HK-2 (cell line): Measurements from ENCODE around the gene POLR3K.
A peak's percentile ranks its signal among the peaks of the same experiment; 100 is the strongest.

Experiments used
- DNase-seq: peaks from one replicate; pipeline ENCODE4 v3.0.0-alpha.2; 2018; ENCODE audit not compliant: unreplicated experiment

Gene POLR3K

DNA sequence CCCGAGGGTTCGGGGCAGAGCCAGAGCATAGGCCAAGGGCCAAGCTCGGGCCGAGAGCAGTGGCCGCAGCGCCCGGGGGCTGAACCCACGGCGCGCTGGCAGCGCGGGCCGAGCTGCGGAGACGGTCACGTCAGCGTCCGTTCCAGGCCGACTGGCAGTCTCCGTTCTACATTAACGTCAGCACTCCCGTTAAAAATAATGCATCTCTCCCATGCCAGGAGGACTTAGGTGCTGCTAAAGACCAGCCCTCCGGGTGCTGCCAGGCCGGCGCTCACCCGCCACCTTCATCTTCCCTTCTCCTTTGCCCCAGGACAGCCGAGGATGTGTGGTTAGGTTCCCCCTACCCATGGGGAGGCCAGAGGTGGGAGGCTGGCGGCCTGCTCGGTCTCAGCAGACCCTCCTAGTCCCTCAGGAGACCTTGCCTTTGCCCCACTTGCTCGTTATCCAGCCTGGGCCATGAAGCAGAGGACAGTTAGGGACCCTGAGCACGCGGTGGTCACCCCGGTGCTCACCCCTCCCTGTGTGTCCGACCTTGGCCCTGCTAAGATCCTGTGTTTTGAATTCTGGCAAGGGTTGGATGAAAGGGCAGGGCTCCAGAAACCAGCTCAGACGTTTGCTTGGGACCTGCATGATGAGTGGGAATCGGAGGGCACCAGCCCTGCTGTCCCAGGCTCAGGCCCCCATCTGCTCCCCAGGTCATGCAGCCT is 25.2 kb upstream of the POLR3K start:
- no peak for DNase-seq

DNA sequence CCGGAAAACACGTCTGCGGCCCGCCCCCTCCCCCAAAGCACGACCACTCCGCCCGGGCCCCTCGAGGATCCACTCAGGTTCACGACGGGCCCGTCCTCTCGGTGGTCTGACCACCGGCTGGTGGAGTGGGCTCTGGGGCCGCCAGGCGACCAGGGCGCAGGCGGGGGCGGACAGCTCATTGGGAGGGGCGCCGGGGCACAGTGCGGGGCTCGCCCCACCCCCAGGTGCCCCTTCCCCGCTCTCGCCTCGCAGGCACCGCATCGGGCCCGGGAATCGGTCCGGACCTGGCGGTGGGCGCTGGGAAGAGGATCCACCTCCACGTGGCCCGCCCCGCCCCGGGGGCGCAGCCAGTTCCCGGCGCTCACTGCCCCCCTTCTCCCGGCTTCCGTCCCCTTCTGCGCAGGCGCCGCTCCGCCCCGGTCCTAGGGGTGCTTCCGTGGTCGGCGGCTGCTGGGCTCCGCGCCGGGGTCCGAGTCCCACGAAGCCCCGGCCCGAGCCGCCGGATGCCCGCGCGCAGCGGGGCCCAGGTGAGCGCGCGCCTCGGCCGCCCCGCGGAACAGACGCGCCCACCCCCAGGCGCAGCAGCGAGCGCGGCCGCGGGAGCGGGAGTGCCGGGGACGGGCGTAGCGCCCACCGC is 24.5 kb upstream of the POLR3K start, which contains the start of gene MPG:
MPG (plus strand) TSS at position 419 of the 637 bp plus-strand sequence; CDS start at position 504, 85 bp downstream.
- DNase-seq: peak; percentile 77

DNA sequence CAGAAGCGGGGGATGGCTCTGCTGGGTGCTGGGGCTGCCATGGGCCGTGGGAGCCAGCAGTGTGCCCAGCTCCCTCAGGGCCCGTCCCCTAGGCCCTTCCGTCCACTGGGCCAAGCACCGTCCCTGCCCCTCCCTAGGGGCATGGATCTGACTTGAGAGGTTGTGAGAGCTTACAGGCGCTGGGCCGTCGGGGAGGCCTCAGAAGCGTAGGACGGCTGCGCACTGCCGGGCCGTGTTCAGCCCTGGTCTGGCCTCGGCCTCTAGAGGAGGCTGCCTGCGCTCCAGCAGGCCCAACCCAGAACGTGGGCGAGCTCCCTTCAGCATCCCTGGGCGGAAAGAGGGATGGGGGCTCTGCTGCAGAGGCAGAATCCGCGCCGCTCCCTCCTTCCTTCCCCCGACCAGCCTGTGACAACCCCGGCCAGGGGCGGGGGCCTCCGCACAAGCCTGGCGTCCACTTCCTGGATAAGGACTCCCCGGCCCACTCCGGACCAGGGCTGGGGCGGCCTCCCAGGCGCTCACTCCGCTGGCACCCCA is 23.9 kb upstream of the POLR3K start:
- peak; percentile 53 for DNase-seq

DNA sequence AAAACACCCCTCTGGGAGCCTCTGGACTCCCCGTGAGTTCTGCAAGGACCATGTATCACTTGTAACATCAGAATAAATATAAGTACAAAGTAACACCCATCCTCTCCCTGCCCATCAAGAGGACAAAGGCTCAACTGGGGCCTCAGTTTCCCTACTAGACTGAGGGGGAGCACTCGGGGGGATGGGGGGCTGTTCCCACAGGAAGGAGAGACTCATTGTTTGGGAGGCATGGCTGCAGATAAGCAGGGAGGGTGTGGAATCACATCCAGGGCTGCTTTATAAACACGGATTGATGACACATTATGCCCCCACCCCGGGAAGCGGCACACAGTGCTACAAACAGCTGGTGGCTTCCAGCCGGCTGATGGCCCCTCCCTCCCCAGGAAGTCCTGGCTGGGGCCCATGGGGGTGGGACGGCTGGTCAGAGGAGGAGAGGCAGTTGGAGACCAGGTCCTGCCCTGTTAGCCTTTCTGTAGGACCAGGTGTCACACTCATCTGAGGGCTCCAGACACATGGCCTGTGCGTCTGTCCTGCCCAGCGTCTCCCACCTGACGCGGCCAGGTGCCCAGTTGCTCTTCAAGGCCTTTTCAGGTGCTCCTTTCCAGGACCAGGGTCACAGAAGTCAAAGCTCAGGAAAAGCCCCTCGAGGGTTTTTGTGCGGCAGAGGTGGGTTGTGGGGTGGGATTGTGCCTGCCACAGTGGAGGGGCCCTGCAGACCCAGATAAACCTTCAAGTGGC is 23.3 kb upstream of the POLR3K start:
- peak; percentile 67 for DNase-seq

DNA sequence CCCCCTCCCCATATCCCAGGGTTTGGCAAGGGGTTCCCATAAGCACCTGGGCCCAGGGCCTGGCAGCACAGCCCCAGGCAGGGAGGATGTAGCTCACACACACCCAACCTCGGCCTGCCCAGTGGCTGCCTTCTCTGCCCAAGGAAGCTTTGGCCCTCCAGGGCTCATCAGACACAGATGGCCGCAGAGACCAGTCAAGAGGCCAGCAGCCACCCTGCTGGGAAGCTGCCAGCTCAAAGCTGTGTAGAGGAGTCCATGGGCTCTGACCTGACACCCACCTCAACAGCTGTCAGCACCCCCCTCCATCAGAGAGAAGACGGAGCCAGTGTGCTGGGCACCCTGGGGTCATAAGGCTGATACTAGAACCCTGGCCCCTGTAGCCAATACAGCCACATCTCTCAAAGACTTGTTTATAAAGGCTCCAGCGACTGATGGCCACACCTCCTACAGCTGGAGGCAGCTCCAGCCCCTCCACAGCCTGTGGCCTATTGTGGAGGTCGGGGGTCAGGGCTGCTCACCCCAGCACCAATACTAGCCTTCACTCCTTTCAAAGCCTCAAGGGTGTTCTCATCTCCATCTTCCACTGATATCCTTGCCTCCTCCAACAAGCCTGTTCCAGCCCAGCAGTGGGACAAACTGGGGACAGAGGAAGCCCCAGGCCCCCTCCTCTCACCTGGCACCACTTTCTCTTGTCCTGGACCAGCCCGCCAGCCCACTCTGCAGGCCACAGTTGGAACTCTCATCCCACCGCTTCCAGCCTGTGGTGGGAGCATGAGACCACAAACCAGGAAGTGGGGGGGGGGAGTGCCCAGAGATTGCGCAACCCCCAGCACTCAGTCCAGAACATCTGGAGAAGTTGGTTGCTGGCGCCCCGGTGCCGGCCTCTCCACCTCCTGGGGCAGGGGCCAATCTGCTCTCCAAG is 22.4 kb upstream of the POLR3K start:
- no peak for DNase-seq

DNA sequence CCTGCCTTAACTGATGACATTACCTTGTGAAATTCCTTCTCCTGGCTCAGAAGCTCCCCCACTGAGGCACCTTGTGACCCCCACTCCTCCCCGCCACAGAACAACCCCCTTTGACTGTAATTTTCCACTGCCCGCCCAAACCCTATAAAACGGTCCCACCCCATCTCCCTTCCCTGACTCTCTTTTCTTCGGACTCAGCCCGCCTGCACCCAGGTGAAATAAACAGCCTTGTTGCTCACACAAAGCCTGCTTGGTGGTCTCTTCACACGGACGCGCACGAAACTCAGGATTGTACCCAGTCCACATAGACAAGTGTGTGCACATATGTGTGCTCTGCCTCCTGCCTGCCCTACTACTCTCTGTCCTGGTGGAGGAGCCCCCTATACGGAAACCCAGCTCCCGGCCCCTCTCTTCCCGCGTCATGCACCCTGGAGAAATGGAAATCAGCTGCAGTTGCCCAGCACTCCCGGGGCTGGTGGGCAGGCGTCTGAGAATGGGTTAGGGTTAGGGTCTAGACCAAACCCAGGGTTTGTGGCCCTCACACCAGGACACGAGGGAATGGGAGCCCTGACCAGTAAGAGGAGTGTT is 21.4 kb upstream of the POLR3K start:
- DNase-seq: no peak

DNA sequence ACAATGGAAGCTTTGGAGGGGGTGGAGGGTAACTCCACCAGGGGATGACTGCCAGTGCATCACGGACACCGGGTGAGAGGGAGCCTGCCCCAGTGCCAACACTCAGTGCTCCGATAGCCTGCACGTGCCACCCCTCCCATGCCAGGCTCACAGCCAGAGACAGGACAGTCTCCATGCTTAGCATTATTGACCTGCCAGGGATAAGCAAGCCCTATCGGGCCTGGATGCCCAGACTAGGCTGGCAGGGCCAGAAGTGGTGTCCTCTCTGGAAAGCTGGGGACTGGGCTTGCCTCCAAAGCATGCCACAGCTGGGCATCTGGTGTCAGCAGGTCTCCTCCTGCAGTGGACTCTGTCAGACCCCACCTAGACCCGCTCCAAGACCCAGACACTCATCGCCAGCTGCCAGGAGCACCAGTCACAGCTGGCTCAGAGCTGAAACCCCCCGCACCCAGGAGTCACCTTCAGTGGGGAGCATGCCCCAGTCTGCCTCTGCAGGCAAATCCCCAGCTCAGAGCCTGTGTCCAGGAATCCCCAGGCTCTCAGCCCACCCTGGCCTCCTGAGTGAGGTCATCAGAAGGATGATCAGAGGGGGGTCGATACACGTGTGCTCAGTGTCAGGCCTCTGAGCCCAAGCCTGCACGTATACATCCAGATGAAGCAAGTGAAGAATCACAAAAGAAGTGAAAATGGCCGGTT is 20.8 kb upstream of the POLR3K start:
- DNase-seq: no peak

DNA sequence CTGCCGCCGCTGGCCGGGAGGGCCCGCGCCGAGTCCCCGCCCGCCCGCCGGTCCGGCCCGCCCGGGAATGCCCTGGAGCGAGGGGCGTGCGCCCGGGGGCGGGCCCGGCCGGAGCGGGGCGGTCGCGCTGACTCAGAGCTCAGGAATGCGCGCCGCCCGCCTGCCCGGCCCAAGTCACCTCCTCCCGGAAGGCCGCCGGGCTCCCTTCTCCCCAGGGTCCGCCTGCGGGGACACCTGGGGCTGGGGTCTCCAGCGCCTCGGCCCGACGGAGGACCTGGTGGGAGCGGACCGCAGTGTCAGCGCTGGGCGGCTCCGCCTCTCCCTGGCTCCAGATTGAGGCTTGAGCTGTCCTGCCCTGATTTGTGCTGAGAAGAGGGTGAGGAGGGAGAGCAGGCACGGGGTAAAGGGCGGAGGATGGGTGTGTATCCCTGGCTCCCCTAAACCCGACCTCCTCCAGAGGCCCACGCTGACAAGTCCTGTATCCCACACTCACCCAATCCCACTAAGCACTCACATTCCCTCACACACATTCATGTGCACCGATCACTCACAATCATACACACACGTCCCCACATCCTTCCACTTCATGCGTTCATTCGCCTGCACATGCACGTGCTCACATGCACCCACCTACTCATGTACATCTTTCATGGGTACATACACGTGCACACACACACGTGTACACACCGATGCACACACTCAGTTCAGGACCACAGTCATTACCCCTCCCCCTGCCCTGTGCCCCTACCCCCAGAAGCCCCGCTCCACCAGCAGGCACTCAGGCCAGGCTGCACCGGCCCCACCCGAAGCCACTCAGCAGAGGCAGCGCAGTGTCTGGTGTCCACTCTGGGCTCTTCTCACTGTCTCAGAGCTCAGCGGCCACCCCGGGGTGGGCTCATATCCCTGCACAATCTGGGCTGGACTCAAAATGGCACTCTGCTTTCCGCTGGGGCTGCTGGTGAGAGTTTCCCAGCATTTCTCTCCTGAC is 19.4 kb upstream of the POLR3K start, which contains the start of gene RHBDF1:
RHBDF1 (minus strand) TSS at position 71 of the 988 bp plus-strand sequence. CDS start 7,616 bp downstream, outside the sequence.
- peak; percentile 45 for DNase-seq

DNA sequence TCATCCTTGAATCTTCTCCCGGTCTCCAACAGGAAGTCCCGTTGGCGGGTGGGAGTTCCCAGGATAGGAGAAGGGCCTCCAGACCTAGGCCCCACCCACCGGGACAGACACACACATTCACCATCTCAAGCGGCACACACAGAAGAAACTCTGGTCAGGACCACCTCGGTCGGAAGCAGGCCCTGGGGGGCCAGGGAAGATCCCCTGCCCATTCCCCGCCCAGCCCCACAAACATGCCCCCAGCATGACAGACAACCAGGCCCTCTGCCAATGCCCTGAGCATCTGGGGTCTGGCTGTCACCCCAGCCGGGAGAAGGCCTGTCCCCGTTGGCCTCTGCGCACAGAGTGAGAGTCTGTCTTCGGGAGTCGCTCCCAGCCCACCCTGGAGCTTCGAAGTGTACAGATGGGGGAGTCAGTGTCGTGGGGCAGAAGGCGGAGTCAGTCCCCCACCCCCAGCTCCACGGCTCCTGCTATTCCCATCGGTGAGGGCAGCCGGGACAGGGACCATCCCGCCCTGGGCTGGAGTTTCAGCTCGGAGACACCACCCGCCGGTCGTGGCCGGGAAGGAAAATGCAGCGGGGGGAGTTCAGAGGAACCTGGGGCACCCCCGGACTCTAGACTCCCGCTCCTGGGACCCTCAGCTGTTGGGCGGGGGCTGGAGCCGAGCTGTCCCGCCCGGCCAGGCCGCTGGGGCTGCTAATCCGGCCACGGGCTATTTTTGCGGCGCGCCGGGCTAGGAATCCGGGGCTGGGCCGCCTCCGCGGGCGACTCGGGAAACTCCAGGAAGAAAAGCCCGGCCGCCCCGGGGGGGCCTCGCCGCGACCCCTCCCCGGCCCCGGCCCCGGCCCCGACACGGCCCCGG is 18.4 kb upstream of the POLR3K start:
- DNase-seq: peak; percentile 57

DNA sequence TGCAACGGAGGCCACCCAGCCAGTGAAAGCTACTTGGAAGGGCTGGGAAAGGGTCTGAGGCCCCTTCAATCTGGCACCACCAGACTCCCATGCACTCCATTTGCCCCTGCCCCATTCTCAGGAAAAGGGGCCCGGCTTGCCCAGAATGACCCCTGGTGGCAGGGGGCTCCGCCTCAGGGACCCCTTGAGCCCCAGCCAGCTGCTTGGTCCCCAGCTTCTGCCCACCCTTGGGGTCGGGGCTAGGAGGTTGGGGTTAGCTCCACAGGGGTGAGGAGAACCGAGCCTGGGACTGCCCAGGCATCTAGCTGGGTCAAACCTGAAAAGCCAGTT is 17.8 kb upstream of the POLR3K start:
- no peak for DNase-seq

DNA sequence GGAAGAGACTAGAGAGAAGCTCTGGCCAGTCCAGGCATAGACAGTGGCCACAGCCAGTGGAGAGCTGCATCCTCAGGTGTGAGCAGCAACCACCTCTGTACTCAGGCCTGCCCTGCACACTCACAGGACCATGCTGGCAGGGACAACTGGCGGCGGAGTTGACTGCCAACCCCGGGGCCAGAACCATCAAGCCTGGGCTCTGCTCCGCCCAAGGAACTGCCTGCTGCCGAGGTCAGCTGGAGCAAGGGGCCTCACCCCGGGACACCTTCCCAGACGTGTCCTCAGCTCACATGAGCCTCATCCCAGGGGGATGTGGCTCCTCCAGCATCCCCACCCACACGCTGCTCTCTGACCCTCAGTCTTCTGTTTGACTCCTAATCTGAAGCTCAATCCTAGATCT is 15.8 kb upstream of the POLR3K start:
- DNase-seq: no peak

DNA sequence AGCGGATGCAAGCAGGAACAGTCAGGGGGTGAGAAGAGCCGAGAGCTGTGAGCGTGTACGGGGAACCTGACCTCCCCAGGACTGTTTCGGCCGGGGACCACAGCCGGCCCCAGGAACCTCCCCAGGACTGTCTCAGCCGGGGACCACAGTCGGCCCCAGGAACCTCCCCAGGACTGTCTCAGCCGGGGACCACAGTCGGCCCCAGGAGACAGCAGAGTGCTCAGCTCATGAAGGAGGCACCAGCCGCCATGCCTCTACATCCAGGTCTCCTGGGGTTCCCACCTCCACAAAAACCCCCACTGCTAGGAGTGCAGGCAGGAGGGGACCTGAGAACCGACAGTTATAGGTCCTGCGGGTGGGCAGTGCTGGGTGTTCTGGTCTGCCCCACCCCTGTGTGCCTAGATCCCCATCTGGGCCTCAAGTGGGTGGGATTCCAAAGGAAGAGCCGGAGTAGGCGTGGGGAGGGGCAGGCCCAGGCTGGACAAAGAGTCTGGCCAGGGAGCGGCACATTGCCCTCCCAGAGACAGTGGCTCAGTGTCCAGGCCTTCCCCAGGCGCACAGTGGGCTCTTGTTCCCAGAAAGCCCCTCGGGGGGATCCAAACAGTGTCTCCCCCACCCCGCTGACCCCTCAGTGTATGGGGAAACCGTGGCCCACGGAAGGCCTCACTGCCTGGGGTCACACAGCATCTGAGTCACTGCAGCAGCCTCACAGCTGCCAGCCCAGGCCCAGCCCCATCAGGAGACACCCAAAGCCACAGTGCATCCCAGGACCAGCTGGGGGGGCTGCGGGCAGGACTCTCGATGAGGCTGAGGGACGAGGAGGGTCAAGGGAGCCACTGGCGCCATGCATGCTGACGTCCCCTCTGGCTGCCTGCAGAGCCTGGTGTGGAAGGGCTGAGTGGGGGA is 14.7 kb upstream of the POLR3K start:
- no peak for DNase-seq

DNA sequence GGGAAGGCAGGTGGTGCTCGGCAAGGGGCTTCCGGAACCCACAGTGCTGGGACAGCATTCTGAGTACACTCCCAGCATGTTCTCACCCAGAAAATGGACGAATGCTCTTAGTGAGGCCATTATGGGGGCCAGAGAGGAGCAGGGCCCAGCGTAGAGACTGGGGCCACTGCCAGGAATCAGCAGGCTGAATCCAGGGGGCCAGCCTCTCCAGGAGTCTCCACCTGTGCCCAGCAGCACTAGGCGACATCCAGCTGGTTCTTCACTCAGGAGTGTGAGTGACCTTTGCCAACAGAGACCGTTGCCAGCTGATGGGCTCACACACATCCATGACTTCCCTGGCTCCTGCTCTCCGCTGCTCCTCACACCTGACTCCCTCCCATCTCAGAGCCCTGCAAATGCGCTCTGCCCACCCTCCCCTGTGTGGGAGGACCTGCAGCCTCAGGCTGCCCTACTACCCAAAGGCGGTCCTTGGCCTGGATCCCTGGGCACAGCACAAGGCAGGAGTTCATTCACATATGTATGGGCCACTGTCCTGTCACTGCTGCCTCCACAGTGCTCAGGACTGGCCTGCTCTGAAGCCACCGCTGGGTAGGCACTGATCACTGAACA is 13.9 kb upstream of the POLR3K start:
- no peak for DNase-seq

DNA sequence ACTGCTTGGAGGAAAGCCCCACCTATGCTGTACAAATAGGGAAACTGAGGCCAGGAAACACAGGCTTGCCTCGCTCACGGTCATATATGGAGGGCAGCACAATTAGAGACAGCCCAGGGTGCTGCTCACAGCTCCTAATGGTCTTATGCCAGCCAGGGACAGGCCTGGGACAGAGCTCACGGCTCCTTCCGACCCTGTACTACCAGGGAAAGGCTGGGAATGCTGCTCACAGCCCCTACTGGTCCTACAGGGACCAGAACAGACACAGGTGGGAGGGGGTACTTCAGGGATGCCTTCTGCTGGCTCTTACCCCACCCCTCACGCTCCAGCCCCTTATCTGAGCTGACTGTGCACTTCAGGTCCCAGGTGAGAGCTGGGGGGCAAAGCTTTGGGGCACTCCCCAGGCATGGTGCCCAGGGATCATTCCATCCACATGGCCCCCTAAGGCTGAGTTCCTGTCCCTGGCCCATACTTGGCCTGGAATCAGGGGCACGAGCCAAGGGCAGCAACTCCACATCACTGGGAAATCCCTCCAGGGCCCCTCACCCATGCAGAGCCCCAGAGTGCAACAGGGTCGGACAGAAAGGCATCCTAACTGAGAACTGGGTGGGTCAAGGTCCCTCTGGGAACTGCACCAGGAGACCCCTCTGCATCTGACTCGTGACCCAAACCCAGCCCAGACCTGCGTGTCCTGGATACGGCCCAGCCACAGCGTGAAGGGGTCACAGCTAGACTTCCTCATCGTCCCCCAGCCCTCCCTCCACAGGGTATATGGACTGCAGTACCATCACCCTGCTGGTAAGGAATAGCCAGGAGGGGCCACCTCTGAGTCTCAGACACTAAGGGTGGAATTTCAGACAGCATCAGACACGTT is 13.1 kb upstream of the POLR3K start:
- no peak for DNase-seq

DNA sequence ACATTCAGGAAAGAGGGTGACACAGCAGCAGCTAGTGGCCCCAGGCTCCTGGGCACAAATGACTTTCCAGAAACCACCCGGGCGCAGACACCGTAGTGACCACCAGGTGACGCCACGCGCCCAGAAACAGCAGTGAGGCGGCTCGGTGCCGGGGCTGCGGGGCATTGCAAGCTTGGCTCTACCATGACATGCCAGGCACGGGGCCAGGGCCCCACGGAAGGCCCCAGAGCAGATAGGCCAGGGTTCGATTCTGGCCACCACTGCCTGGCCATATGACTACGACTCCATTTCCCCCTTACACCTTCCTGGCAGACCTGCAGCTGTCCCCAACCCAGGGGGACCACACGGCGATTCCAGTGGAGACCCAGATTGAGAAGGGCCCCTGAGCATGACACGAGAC is 12.3 kb upstream of the POLR3K start:
- DNase-seq: peak; percentile 77

DNA sequence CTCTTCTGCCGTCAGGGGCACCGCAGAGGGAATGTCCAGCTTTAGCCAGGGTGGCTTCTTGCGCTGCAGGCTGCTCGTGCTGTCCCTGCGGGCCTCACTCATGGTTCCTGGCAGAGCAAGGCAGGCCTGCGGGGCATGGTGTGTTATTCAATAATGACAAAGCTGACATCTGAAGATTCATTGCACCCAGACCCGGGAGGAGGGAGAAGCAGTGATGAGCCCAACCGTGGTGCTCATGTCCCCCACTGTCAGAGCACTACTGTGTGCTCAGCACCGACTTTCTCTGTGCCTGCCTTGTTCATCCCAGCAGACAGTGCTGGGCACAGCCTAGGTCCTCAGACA is 11.5 kb upstream of the POLR3K start:
- no peak for DNase-seq
